22Rv1 (cell line): ENCODE data around the gene TP53AIP1.

Source experiments
- H3K27ac ChIP-seq: fragments of 450-650 bp; 2 replicates; pipeline ENCODE4 v1.5.1; 2017
- CTCF ChIP-seq: fragments of 450-650 bp; IDR thresholded peaks from 2 replicates; pipeline ENCODE4 v1.5.1; 2017; ENCODE audit warnings: mild to moderate bottlenecking
- ZFX ChIP-seq: fragments of 450-650 bp; IDR thresholded peaks from 2 replicates; pipeline ENCODE4 v1.6.1; 2017; ENCODE audit warnings: antibody characterized with exemption, borderline replicate concordance

The TP53AIP1 gene

GRCh38 chr11:128967578-128967977 lies 24.9 kb upstream of the TP53AIP1 start:
- no peak overlapping the region for H3K27ac ChIP-seq
- no peak for TF ChIP-seq CTCF
- TF ChIP-seq ZFX = no peak

- TF ChIP-seq ZFX (no peak), CTCF (no peak)
- no peak overlapping the region for H3K27ac ChIP-seq
Measured at GRCh38 chr11:128965485-128965884, 22.8 kb upstream of the TP53AIP1 start.

- TF ChIP-seq ZFX (no peak), CTCF (no peak)
- no peak overlapping the region for H3K27ac ChIP-seq
Measured at GRCh38 chr11:128964463-128964930, 21.8 kb upstream of the TP53AIP1 start.

- TF ChIP-seq CTCF (no peak), ZFX (no peak)
- no peak overlapping the region for H3K27ac ChIP-seq
Measured at GRCh38 chr11:128963744-128964325, 21.2 kb upstream of the TP53AIP1 start.

GRCh38 chr11:128962896-128963295 lies 20.2 kb upstream of the TP53AIP1 start:
- TF ChIP-seq CTCF = no peak
- TF ChIP-seq ZFX = no peak
- H3K27ac ChIP-seq = no peak overlapping the region

GRCh38 chr11:128961645-128962044 lies 19.0 kb upstream of the TP53AIP1 start:
- no peak overlapping the region for H3K27ac ChIP-seq
- TF ChIP-seq CTCF = no peak
- TF ChIP-seq ZFX = no peak

GRCh38 chr11:128957202-128957482 lies 14.5 kb upstream of the TP53AIP1 start:
- no peak overlapping the region for H3K27ac ChIP-seq
- TF ChIP-seq ZFX (no peak), CTCF (no peak)
